HEK293 (cell line): Measurements from ENCODE around the gene NDST1.
A peak's percentile ranks its signal among the peaks of the same experiment; 100 is the strongest.

Experiments
- CTCF ChIA-PET: fragments of 350-600 bp; formaldehyde crosslinking; extraction: SDS; loops from one replicate; lab custom pipeline; 2021; ENCODE audit warnings: antibody characterized with exemption; lab: Yijun Ruan, JAX
- POLR2A ChIA-PET: fragments of 300-600 bp; formaldehyde crosslinking; extraction: SDS; loops from one replicate; lab custom pipeline; 2020; ENCODE audit warnings: antibody characterized with exemption, inconsistent platforms; lab: Yijun Ruan, JAX
- H3K27ac ChIP-seq: fragments of 200-500 bp; sonication (Bioruptor generic); 2 replicates; pipeline ENCODE4 v1.5.1; 2014; ENCODE audit warnings: low read depth, low read length, control low read depth, inconsistent platforms; ENCODE audit errors: extremely low read depth
- H3K36me3 ChIP-seq, 2 experiments: fragments of 200-500 bp in 1 of 2; sonication (Bioruptor generic) in 1 of 2; 1 replicate in 1 of 2; 2 replicates in 1 of 2; pipeline ENCODE4 v1.5.1; 2014 to 2017; ENCODE audit warnings: inconsistent platforms in 2 of 2, low read length in 2 of 2; ENCODE audit not compliant: control insufficient read depth in 2 of 2, insufficient read depth in 1 of 2
- H3K4me1 ChIP-seq: fragments of 200-500 bp; sonication (Bioruptor generic); 2 replicates; pipeline ENCODE4 v1.5.1; 2014; ENCODE audit warnings: mild to moderate bottlenecking, low read length, inconsistent platforms; ENCODE audit not compliant: control insufficient read depth, insufficient read depth
- H3K4me3 ChIP-seq: 2 replicates; pipeline ENCODE4 v1.5.1; 2011; ENCODE audit warnings: low read depth, mild to moderate bottlenecking, control low read depth, low read length, moderate library complexity
- H3K9me3 ChIP-seq: fragments of 200-500 bp; sonication (Bioruptor generic); 2 replicates; pipeline ENCODE4 v1.5.1; 2014; ENCODE audit warnings: low read depth, low read length, inconsistent platforms; ENCODE audit not compliant: control insufficient read depth, insufficient read depth
- MEIS1 ChIP-seq: sonication (generic); formaldehyde crosslinking; IDR thresholded peaks from 2 replicates; pipeline ENCODE4 v1.8.1; 2022; ENCODE audit warnings: missing genetic modification reagents, mild to moderate bottlenecking, borderline replicate concordance
- MYNN ChIP-seq: fragments of 450-650 bp; formaldehyde crosslinking; IDR thresholded peaks from 2 replicates; pipeline ENCODE4 v1.5.1; 2016; ENCODE audit warnings: missing biosample characterization, missing genetic modification characterization, borderline replicate concordance
- SP2 ChIP-seq: fragments of 450-650 bp; formaldehyde crosslinking; IDR thresholded peaks from 2 replicates; pipeline ENCODE4 v1.5.1; 2016; ENCODE audit warnings: missing biosample characterization, missing genetic modification characterization
- YY2 ChIP-seq: fragments of 450-650 bp; formaldehyde crosslinking; IDR thresholded peaks from 2 replicates; pipeline ENCODE4 v1.5.1; 2016; ENCODE audit warnings: missing biosample characterization, missing genetic modification characterization
- ZBTB17 ChIP-seq: fragments of 450-650 bp; formaldehyde crosslinking; IDR thresholded peaks from 2 replicates; pipeline ENCODE4 v1.5.1; 2016; ENCODE audit warnings: missing biosample characterization, missing genetic modification characterization
- ZBTB7A ChIP-seq: fragments of 450-650 bp; formaldehyde crosslinking; IDR thresholded peaks from 2 replicates; pipeline ENCODE4 v1.5.1; 2016; ENCODE audit warnings: low read depth, missing biosample characterization, missing genetic modification characterization
- ZIC2 ChIP-seq: fragments of 450-650 bp; formaldehyde crosslinking; IDR thresholded peaks from 2 replicates; pipeline ENCODE4 v1.5.1; 2016; ENCODE audit warnings: missing biosample characterization, missing genetic modification characterization
- ZNF133 ChIP-seq: fragments of 450-650 bp; formaldehyde crosslinking; IDR thresholded peaks from 2 replicates; pipeline ENCODE4 v1.5.1; 2016; ENCODE audit warnings: missing biosample characterization, missing genetic modification characterization
- ZNF292 ChIP-seq: fragments of 450-650 bp; formaldehyde crosslinking; IDR thresholded peaks from 2 replicates; pipeline ENCODE4 v1.5.1; 2016; ENCODE audit warnings: low read depth, missing biosample characterization, missing genetic modification characterization, borderline replicate concordance
- ZNF302 ChIP-seq: fragments of 450-650 bp; formaldehyde crosslinking; IDR thresholded peaks from 2 replicates; pipeline ENCODE4 v1.5.1; 2016; ENCODE audit warnings: missing biosample characterization, missing genetic modification characterization, low read depth
- ZNF48 ChIP-seq: fragments of 450-650 bp; formaldehyde crosslinking; IDR thresholded peaks from 2 replicates; pipeline ENCODE4 v1.5.1; 2016; ENCODE audit warnings: missing biosample characterization, missing genetic modification characterization
- ZNF544 ChIP-seq: fragments of 450-650 bp; formaldehyde crosslinking; IDR thresholded peaks from 2 replicates; pipeline ENCODE4 v1.5.0; 2017; ENCODE audit warnings: missing biosample characterization, missing genetic modification characterization
- ZNF555 ChIP-seq: fragments of 450-650 bp; formaldehyde crosslinking; conservative IDR thresholded peaks from 2 replicates; pipeline ENCODE4 v1.5.1; 2017; ENCODE audit warnings: missing biosample characterization, mild to moderate bottlenecking, missing genetic modification characterization, inconsistent platforms
- ZNF610 ChIP-seq: fragments of 450-650 bp; formaldehyde crosslinking; IDR thresholded peaks from 2 replicates; pipeline ENCODE4 v1.5.1; 2016; ENCODE audit warnings: missing biosample characterization, missing genetic modification characterization, borderline replicate concordance
- ZNF623 ChIP-seq: fragments of 450-650 bp; formaldehyde crosslinking; IDR thresholded peaks from 2 replicates; pipeline ENCODE4 v1.5.1; 2016; ENCODE audit warnings: missing biosample characterization, missing genetic modification characterization
- TF ChIP-seq, protein P1 (sequence below): IDR thresholded peaks from 2 replicates; pipeline ENCODE4 v1.6.1; 2011; ENCODE audit warnings: mild to moderate bottlenecking, low read depth, low read length, borderline replicate concordance
- TF ChIP-seq, protein P2 (sequence below): fragments of 450-650 bp; formaldehyde crosslinking; IDR thresholded peaks from 2 replicates; pipeline ENCODE4 v1.5.1; 2016; ENCODE audit warnings: missing biosample characterization, missing genetic modification characterization, borderline replicate concordance
- TF ChIP-seq, protein P3 (sequence below): fragments of 450-650 bp; formaldehyde crosslinking; IDR thresholded peaks from 2 replicates; pipeline ENCODE4 v1.5.1; 2016; ENCODE audit warnings: missing biosample characterization, missing genetic modification characterization
- TF ChIP-seq, protein P4 (sequence below): fragments of 450-650 bp; formaldehyde crosslinking; IDR thresholded peaks from 2 replicates; pipeline ENCODE4 v1.5.1; 2016; ENCODE audit warnings: missing biosample characterization, missing genetic modification characterization
- TF ChIP-seq, protein P5 (sequence below): fragments of 450-650 bp; IDR thresholded peaks from 2 replicates; pipeline ENCODE4 v1.5.1; 2018; ENCODE audit warnings: missing biosample characterization, mild to moderate bottlenecking, missing genetic modification characterization
- TF ChIP-seq, protein P6 (sequence below): fragments of 450-650 bp; formaldehyde crosslinking; IDR thresholded peaks from 2 replicates; pipeline ENCODE4 v1.5.1; 2016; ENCODE audit warnings: missing biosample characterization, missing genetic modification characterization

NDST1 gene

DNA sequence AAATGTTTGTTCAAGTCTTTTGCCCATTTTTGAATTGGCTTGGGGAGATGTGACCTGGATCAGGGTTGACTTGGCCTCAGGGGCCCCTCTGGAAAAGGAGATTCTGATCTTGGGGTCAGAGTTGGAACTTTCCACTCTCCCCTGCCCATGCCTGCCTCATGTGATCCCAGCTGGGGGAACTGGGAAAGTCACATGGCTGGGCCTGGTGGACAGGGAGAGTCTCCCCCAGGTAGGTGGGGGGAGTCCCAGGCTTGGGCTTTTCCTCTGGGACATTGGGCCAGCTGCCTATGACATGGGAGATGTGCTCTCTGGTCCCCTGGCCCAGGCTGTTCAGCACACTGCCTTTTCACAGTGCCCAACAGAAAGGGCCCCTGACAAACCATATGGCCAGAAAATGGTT, 60.7 kb downstream of the NDST1 start:
- H3K27ac ChIP-seq, result no peak overlapping the region
- TF ChIP-seq, protein P1, sequence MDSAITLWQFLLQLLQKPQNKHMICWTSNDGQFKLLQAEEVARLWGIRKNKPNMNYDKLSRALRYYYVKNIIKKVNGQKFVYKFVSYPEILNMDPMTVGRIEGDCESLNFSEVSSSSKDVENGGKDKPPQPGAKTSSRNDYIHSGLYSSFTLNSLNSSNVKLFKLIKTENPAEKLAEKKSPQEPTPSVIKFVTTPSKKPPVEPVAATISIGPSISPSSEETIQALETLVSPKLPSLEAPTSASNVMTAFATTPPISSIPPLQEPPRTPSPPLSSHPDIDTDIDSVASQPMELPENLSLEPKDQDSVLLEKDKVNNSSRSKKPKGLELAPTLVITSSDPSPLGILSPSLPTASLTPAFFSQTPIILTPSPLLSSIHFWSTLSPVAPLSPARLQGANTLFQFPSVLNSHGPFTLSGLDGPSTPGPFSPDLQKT, result no peak
- no peak for TF ChIP-seq ZNF133 (tag by site-specific recombination)
- no peak for TF ChIP-seq ZNF623
- no peak for TF ChIP-seq ZNF610 (tag by site-specific recombination)
- no peak for TF ChIP-seq ZNF555
- TF ChIP-seq ZNF292 (tag by site-specific recombination), result no peak
- no peak for TF ChIP-seq ZBTB17 (tag by site-specific recombination)
- no peak for TF ChIP-seq YY2 (tag by site-specific recombination)
- no peak for TF ChIP-seq ZNF544 (tag by site-specific recombination)
- TF ChIP-seq SP2 (tag by site-specific recombination), result no peak
- TF ChIP-seq, protein P2, sequence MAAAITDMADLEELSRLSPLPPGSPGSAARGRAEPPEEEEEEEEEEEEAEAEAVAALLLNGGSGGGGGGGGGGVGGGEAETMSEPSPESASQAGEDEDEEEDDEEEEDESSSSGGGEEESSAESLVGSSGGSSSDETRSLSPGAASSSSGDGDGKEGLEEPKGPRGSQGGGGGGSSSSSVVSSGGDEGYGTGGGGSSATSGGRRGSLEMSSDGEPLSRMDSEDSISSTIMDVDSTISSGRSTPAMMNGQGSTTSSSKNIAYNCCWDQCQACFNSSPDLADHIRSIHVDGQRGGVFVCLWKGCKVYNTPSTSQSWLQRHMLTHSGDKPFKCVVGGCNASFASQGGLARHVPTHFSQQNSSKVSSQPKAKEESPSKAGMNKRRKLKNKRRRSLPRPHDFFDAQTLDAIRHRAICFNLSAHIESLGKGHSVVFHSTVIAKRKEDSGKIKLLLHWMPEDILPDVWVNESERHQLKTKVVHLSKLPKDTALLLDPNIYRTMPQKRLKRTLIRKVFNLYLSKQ, result no peak
- TF ChIP-seq, protein P3, sequence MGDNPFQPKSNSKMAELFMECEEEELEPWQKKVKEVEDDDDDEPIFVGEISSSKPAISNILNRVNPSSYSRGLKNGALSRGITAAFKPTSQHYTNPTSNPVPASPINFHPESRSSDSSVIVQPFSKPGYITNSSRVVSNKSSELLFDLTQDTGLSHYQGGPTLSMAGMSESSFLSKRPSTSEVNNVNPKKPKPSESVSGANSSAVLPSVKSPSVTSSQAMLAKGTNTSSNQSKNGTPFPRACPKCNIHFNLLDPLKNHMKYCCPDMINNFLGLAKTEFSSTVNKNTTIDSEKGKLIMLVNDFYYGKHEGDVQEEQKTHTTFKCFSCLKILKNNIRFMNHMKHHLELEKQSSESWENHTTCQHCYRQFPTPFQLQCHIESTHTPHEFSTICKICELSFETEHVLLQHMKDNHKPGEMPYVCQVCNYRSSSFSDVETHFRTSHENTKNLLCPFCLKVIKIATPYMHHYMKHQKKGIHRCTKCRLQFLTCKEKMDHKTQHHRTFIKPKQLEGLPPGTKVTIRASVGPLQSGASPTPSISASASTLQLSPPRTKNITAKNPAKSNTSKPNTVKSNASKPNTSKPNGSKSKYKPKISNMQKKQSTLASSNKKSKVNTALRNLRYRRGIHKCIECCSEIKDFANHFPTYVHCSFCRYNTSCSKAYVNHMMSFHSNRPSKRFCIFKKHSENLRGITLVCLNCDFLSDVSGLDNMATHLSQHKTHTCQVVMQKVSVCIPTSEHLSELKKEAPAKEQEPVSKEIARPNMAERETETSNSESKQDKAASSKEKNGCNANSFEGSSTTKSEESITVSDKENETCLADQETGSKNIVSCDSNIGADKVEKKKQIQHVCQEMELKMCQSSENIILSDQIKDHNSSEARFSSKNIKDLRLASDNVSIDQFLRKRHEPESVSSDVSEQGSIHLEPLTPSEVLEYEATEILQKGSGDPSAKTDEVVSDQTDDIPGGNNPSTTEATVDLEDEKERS (tag by site-specific recombination), result no peak
- TF ChIP-seq, protein P4, sequence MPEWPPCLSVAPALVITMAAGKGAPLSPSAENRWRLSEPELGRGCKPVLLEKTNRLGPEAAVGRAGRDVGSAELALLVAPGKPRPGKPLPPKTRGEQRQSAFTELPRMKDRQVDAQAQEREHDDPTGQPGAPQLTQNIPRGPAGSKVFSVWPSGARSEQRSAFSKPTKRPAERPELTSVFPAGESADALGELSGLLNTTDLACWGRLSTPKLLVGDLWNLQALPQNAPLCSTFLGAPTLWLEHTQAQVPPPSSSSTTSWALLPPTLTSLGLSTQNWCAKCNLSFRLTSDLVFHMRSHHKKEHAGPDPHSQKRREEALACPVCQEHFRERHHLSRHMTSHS (tag by site-specific recombination), result no peak
- TF ChIP-seq ZBTB7A, result no peak
- ChIA-PET CTCF (interaction anchor here (0.5 to 1.1 kb wide), 3 partner anchors 24 to 233 kb away, joined by 3 read pairs; no protein-coding TSS in a partner anchor), POLR2A (no interaction called here)
- no peaks in the 10 kb centered on the region for H3K4me1 ChIP-seq
- H3K4me3 ChIP-seq, result no peak overlapping the region
- H3K9me3 ChIP-seq, result no peaks in the 10 kb centered on the region
- no peaks in the 10 kb centered on the region for H3K36me3 ChIP-seq

DNA sequence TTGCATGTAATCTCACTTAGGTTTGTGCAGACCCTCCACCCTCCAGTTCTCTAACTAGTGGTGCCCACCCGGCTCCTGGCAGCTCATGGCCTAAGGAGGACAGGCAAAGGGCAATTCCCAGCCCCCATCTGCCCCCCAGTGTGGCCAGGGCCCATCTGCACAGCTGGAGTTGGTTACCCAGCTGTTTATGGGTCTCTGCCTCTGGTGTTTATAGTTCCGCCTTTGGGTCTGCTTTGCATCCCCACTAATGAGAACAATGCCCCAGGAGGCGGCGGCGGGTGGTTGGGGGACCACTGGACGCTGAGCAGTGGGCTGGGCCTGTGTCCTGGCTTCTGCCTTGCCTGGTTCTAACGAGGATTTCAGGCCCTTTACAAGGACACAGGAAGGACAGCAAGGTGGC, 62.4 kb downstream of the NDST1 start:
- ChIA-PET CTCF (interaction anchor here (0.5 to 0.6 kb wide), 2 partner anchors 53 to 194 kb away, joined by 3 read pairs; no protein-coding TSS in a partner anchor), POLR2A (no interaction called here)
- Histone ChIP-seq H3K27ac (no peak overlapping the region), H3K36me3 (no peaks in the 10 kb centered on the region), H3K9me3 (no peaks in the 10 kb centered on the region), H3K4me3 (no peak overlapping the region), H3K4me1 (no peaks in the 10 kb centered on the region)
- no peak for TF ChIP-seq MEIS1 (CRISPR knock-in tag)
- peak; percentile 91 for TF ChIP-seq ZIC2 (tag by site-specific recombination)

DNA sequence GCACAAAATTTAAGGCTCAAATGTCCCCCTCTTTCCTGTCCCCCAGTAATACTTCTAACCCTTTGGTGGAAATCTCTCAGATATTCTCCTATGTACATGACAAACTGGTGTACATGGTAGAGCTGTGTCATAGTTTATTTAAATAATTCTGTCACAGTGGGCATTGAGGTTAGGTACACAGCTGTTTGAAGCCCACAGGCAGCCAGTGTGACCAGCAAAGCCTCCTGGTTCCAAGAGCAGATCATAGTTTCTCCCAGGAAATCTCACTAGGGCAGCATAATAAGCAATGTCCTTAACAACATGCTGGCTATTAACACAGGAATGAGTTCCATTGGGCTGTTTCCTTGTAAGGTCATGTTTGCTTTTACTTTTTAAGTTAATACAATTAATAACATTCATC, 63.9 kb downstream of the NDST1 start:
- ChIA-PET CTCF (interaction anchor here (0.7 to 0.9 kb wide), 2 partner anchors 43 to 525 kb away, joined by 3 to 4 read pairs; no protein-coding TSS in a partner anchor), POLR2A (no interaction called here)
- Histone ChIP-seq H3K4me1 (no peaks in the 10 kb centered on the region), H3K27ac (no peak overlapping the region), H3K9me3 (no peaks in the 10 kb centered on the region), H3K4me3 (no peak overlapping the region), H3K36me3 (no peaks in the 10 kb centered on the region)
- TF ChIP-seq MYNN (tag by site-specific recombination) (no peak), ZNF48 (tag by site-specific recombination) (no peak), SP2 (tag by site-specific recombination) (no peak), ZNF302 (tag by site-specific recombination) (no peak)
- TF ChIP-seq, protein P5, sequence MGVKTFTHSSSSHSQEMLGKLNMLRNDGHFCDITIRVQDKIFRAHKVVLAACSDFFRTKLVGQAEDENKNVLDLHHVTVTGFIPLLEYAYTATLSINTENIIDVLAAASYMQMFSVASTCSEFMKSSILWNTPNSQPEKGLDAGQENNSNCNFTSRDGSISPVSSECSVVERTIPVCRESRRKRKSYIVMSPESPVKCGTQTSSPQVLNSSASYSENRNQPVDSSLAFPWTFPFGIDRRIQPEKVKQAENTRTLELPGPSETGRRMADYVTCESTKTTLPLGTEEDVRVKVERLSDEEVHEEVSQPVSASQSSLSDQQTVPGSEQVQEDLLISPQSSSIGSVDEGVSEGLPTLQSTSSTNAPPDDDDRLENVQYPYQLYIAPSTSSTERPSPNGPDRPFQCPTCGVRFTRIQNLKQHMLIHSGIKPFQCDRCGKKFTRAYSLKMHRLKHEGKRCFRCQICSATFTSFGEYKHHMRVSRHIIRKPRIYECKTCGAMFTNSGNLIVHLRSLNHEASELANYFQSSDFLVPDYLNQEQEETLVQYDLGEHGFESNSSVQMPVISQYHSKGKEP (tag by site-specific recombination), result no peak
- TF ChIP-seq, protein P6, sequence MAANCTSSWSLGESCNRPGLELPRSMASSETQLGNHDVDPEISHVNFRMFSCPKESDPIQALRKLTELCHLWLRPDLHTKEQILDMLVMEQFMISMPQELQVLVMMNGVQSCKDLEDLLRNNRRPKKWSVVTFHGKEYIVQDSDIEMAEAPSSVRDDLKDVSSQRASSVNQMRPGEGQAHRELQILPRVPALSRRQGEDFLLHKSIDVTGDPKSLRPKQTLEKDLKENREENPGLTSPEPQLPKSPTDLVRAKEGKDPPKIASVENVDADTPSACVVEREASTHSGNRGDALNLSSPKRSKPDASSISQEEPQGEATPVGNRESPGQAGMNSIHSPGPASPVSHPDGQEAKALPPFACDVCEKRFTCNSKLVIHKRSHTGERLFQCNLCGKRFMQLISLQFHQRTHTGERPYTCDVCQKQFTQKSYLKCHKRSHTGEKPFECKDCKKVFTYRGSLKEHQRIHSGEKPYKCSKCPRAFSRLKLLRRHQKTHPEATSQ (tag by site-specific recombination), result no peak
